GM12878 (cell line): ENCODE data around the gene TMEM256.

Experiments
- EGR1 ChIP-seq, 2 experiments: IDR thresholded peaks; 1 replicate in 1 of 2; 2 replicates in 1 of 2; pipeline ENCODE4 v1.6.1; 2011 to 2012; ENCODE audit warnings: low read depth in 2 of 2, low read length in 2 of 2, borderline replicate concordance in 1 of 2, mild to moderate bottlenecking in 1 of 2, moderate library complexity in 1 of 2
- HDAC2 ChIP-seq: fragments of 200-600 bp; sonication (generic); IDR thresholded peaks from 2 replicates; pipeline ENCODE4 v1.6.1; 2017
- LARP7 ChIP-seq: fragments of 450-650 bp; IDR thresholded peaks from 2 replicates; pipeline ENCODE4 v1.6.1; 2017; ENCODE audit warnings: mild to moderate bottlenecking
- SP1 ChIP-seq: IDR thresholded peaks from one replicate; pipeline ENCODE4 v1.6.1; 2011; ENCODE audit warnings: low read depth, low read length
- TCF12 ChIP-seq: IDR thresholded peaks from 2 replicates; pipeline ENCODE4 v1.6.1; 2011; ENCODE audit warnings: low read depth, mild to moderate bottlenecking, low read length

DNA sequence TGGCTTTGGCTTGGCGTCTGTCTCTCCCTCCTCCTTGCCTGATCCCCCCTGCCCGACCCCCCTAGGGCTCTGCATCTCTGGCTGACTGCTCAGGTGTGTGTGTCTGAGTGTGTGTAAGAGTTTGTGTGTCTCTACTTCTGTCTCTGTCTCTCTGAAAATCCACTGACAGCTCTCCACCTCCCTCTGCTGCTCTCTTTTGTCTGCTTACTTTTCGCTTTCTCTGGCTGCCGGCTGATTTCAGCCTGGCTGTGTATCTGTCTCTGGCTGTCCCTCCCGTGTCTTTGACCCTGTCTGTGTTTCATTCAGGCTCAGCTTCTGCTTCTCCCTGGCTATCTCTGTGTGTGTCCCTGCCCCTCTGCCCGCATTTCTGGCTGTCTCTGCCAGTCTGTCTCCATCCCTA, 12.4 kb upstream of the TMEM256 start:
- TF ChIP-seq SP1 (no peak), HDAC2 (no peak), TCF12 (no peak), LARP7 (no peak), EGR1 (IDR thresholded peaks at IDR 0.05; ENCODE audit: borderline replicate concordance in 1 of 2, low read depth in 2 of 2, low read length in 2 of 2) (no peak)
